ENCODE data around the gene SPINK8. TPM values are rescaled to one million over a fixed set of nuclear protein-coding genes. Genes with fewer than 3 reads are reported as not detected.

SPINK8 gene
- total and polyA plus RNA-seq, 2 donors (not counting 3 experiments of a cell fraction or from before 2014, with no cell fraction given) = not detected

GRCh38 chr3:48278884-48279559 is 54.4 kb downstream of the SPINK8 start:
- intact Hi-C loops (cut with micrococcal nuclease) = loop anchor here (10.0 kb wide), 1 partner anchor 84 kb away; no protein-coding TSS in a partner anchor
- CTCF ChIA-PET = interaction anchor here (1.2 to 24.1 kb wide), 3 partner anchors 85 to 154 kb away, joined by 5 to 723 read pairs (median 9); partner anchors contain the start of gene PLXNB1
- Histone ChIP-seq H3K4me3 (replicated peaks in 1 of 3; ENCODE audit: insufficient read depth in 1 of 3, low read depth in 1 of 3, low read length in 3 of 3) (no peak overlapping the region), H4K20me1 (replicated peaks; ENCODE audit: control insufficient read depth, extremely low read depth, insufficient read depth, low read length) (no peaks in the 10 kb centered on the region), H3K4me2 (ENCODE audit: insufficient read depth, low read length) (no peak overlapping the region), H3K79me2 (ENCODE audit: control insufficient read depth, insufficient read depth, low read length) (no peaks in the 10 kb centered on the region), H3K27me3 (ENCODE audit: control insufficient read depth in 2 of 2, insufficient read depth in 2 of 2, low read length in 2 of 2) (peaks cover 0 to 1% of the 10 kb centered on the region in 2 experiments), H3K27ac (ENCODE audit: insufficient read depth, low read depth, low read length) (no peak overlapping the region), H3K9me3 (replicated peaks; ENCODE audit: control insufficient read depth, insufficient read depth, low read length) (no peaks in the 10 kb centered on the region), H2AFZ (ENCODE audit: low read depth, low read length) (no peak overlapping the region), H3K4me1 (ENCODE audit: control insufficient read depth, extremely low read depth, insufficient read depth, low read length) (no peaks in the 10 kb centered on the region), H3K9me1 (replicated peaks; ENCODE audit: control insufficient read depth, extremely low read depth, insufficient read depth, low read length) (no peaks in the 10 kb centered on the region), H3K36me3 (ENCODE audit: control insufficient read depth in 2 of 2, extremely low read depth in 1 of 2, insufficient read depth in 2 of 2, low read length in 2 of 2) (no peaks in the 10 kb centered on the region), H3K9ac (replicated peaks; ENCODE audit: extremely low read depth, insufficient read depth, low read length) (no peak overlapping the region)
- dilution Hi-C loops (cut with MboI; ENCODE audit: extremely low pct_ligation_motif_present, low sequenced_read_pairs) = no loop called here
- no peak for FAIRE-seq
- POLR2A ChIA-PET = no interaction called here
- DNase-seq (ENCODE audit: low read depth, low spot score) = no peak
- no TSS peak for BruUV-seq (replicated peaks)
- TF ChIP-seq JUN (IDR thresholded peaks at IDR 0.05; ENCODE audit: borderline replicate concordance, insufficient read depth, insufficient read length, low read depth) (no peak), FOS (IDR thresholded peaks at IDR 0.05; ENCODE audit: borderline replicate concordance, insufficient read depth, low read length) (no peak), POLR2A (IDR thresholded peaks at IDR 0.05; ENCODE audit: low read depth, low read length) (no peak), POLR2AphosphoS5 (IDR thresholded peaks at IDR 0.05; ENCODE audit: insufficient read depth, low read depth, low read length) (no peak), EZH2 (IDR thresholded peaks at IDR 0.05; ENCODE audit: borderline replicate concordance, low read depth, low read length, severe bottlenecking) (no peak), MAX (IDR thresholded peaks at IDR 0.05; ENCODE audit: insufficient read depth, insufficient read length) (no peak), GATA2 (IDR thresholded peaks at IDR 0.05; ENCODE audit: insufficient read depth, insufficient read length, low read depth, low read length) (no peak), CTCF (IDR thresholded peaks at IDR 0.05; ENCODE audit: extremely low read depth in 1 of 2, insufficient read depth in 1 of 2, low read depth in 1 of 2, low read length in 2 of 2) (no peak), MYC (IDR thresholded peaks at IDR 0.05; ENCODE audit: low read depth, low read length) (no peak)

Data from endothelial cell of umbilical vein (primary cell).